HepG2 (cell line): ENCODE results near the gene JPH4. TPM values are rescaled to one million over a fixed set of nuclear protein-coding genes. Genes with fewer than 3 reads are reported as not detected.

ENCODE experiments used
- ATAC-seq: fragments of 200-7000 bp; cut with Tn5 transposase; 3 replicates; pipeline ENCODE4 v1.9.1; 2020; ENCODE audit warnings: mild to moderate bottlenecking, moderate library complexity
- BruUV-seq: library from RNA; stranded (reverse); fragments of 400-500 nt; replicated peaks from 2 replicates; lab custom pipeline; 2021; lab: Mats Ljungman, UMichigan
- CTCF ChIA-PET: fragments of 300-600 bp; formaldehyde crosslinking; extraction: SDS; loops from one replicate; lab custom pipeline; 2021; ENCODE audit warnings: low total read pairs, inconsistent platforms, low intra/inter-chr PET ratio; lab: Yijun Ruan, JAX
- POLR2A ChIA-PET: fragments of 350-600 bp; sonication (Branson Sonifier 250); formaldehyde crosslinking; loops from one replicate; lab custom pipeline; 2020; ENCODE audit warnings: antibody characterized with exemption, inconsistent platforms; lab: Yijun Ruan, JAX
- DNase-seq: peaks from one replicate; pipeline ENCODE4 v3.0.0-alpha.2; 2015; ENCODE audit warnings: low spot score
- FAIRE-seq: peaks from 3 replicates; lab custom pipeline; 2011; peaks lifted over from hg19 to GRCh38; lab: Jason Lieb, UNC
- H2AFZ ChIP-seq: one replicate; pipeline ENCODE4 v1.6.1; 2011; ENCODE audit warnings: low read length, inconsistent platforms
- H3K27ac ChIP-seq: fragments of 300-600 bp; 3 replicates; pipeline ENCODE4 v1.8.0; 2011; ENCODE audit warnings: mixed run types, mild to moderate bottlenecking, mixed read lengths, low read length, inconsistent platforms; ENCODE audit not compliant: insufficient read depth; ENCODE audit errors: extremely low read length
- H3K27me3 ChIP-seq, 2 experiments: fragments of 200-600 bp in 1 of 2; 2 replicates in 1 of 2; 3 replicates in 1 of 2; pipeline versions ENCODE4 v1.6.0 to v1.8.0; 2011; ENCODE audit warnings: low read length in 2 of 2, mild to moderate bottlenecking in 2 of 2, moderate library complexity in 2 of 2, inconsistent platforms in 1 of 2; ENCODE audit not compliant: insufficient read depth in 2 of 2, control insufficient read depth in 1 of 2
- H3K36me3 ChIP-seq, 2 experiments: fragments of 200-600 bp in 1 of 2; replicated peaks in 1 of 2; 2 replicates in 1 of 2; 3 replicates in 1 of 2; pipeline versions ENCODE4 v1.5.1 to v1.8.0; 2011; ENCODE audit warnings: low read length in 2 of 2, inconsistent platforms in 1 of 2; ENCODE audit not compliant: insufficient read depth in 2 of 2, control insufficient read depth in 1 of 2
- H3K4me1 ChIP-seq: 2 replicates; pipeline ENCODE4 v1.5.1; 2012; ENCODE audit warnings: low read length, inconsistent platforms; ENCODE audit not compliant: insufficient read depth
- H3K4me2 ChIP-seq: 2 replicates; pipeline ENCODE4 v1.6.0; 2011; ENCODE audit warnings: low read depth, low read length, inconsistent platforms
- H3K4me3 ChIP-seq, 3 experiments: fragments of 200-600 bp in 1 of 3; sonication (generic), shearing (Covaris generic) in 1 of 3; replicated peaks in 1 of 3; 2 replicates each; pipeline ENCODE4 v1.5.1; 2011 to 2016; ENCODE audit warnings: low read length in 3 of 3, inconsistent platforms in 2 of 3, low read depth in 2 of 3, mild to moderate bottlenecking in 2 of 3, control low read depth in 1 of 3, mixed read lengths in 1 of 3; ENCODE audit not compliant: insufficient read depth in 1 of 3
- H3K79me2 ChIP-seq: one replicate; pipeline ENCODE4 v1.6.1; 2011; ENCODE audit warnings: low read length, inconsistent platforms; ENCODE audit not compliant: insufficient read depth
- H3K9ac ChIP-seq: 2 replicates; pipeline ENCODE4 v1.6.0; 2011; ENCODE audit warnings: mild to moderate bottlenecking, low read depth, low read length, inconsistent platforms; ENCODE audit not compliant: insufficient read depth
- H3K9me3 ChIP-seq: 2 replicates; pipeline ENCODE4 v1.5.1; 2012; ENCODE audit warnings: mild to moderate bottlenecking, low read length
- H4K20me1 ChIP-seq: 2 replicates; pipeline ENCODE4 v1.6.0; 2011; ENCODE audit warnings: inconsistent platforms, mild to moderate bottlenecking, low read length, moderate library complexity; ENCODE audit not compliant: insufficient read depth
- HDAC2 ChIP-seq: sonication (generic); formaldehyde crosslinking; IDR thresholded peaks from 2 replicates; pipeline ENCODE4 v1.4.0; 2020; ENCODE audit warnings: missing genetic modification reagents
- JUND ChIP-seq: sonication (generic); formaldehyde crosslinking; IDR thresholded peaks from 2 replicates; pipeline ENCODE4 v1.8.0; 2022; ENCODE audit warnings: mild to moderate bottlenecking, missing genetic modification reagents
- KMT2A ChIP-seq: sonication (generic); formaldehyde crosslinking; IDR thresholded peaks from 2 replicates; pipeline ENCODE4 v1.4.0; 2020; ENCODE audit warnings: missing genetic modification reagents
- ZKSCAN5 ChIP-seq: sonication (generic); formaldehyde crosslinking; IDR thresholded peaks from 2 replicates; pipeline ENCODE4 v1.5.1; 2020; ENCODE audit warnings: mild to moderate bottlenecking, missing genetic modification reagents
- ZMYM4 ChIP-seq: sonication (generic); formaldehyde crosslinking; IDR thresholded peaks from 2 replicates; pipeline ENCODE4 v1.8.1; 2023; ENCODE audit warnings: mild to moderate bottlenecking, missing genetic modification reagents
- ZNF33B ChIP-seq: sonication (generic); formaldehyde crosslinking; IDR thresholded peaks from 2 replicates; pipeline ENCODE4 v1.5.1; 2020; ENCODE audit warnings: mild to moderate bottlenecking, missing genetic modification reagents
- ZNF510 ChIP-seq: sonication (generic); formaldehyde crosslinking; IDR thresholded peaks from 2 replicates; pipeline ENCODE4 v1.4.0; 2020; ENCODE audit warnings: low read depth, mild to moderate bottlenecking, missing genetic modification reagents
- ZNF878 ChIP-seq: sonication (generic); formaldehyde crosslinking; IDR thresholded peaks from 2 replicates; pipeline ENCODE4 v1.8.1; 2023; ENCODE audit warnings: mild to moderate bottlenecking, missing genetic modification reagents, moderate library complexity
- WGBS: methylation state at CpG from one replicate; pipeline ENCODE4 v1.1.6; 2017; ENCODE audit warnings: low lambda C conversion rate; 5-methylcytosine and 5-hydroxymethylcytosine counted together
- in situ Hi-C: cut with HindIII; loops from 2 replicates; pipeline ENCODE4 v1.10.0; 2017; ENCODE audit warnings: low pct_unique_long_range_greater_than_20kb; ENCODE audit not compliant: extremely low pct_ligation_motif_present
- intact Hi-C: fragments of 100-400 bp; cut with micrococcal nuclease; formaldehyde crosslinking; loops from one replicate; pipeline ENCODE4 v1.10.0; 2022; ENCODE audit not compliant: unreplicated experiment
- polyA plus RNA-seq, 8 experiments: library from polyadenylated mRNA; depleted of rRNA in 3 of 8; stranded (reverse) in 7 of 8; unstranded in 1 of 8; fragments of >200 nt; fragmentation: Illumina TruSeq in 4 of 8; extraction: Trizol in 4 of 8; gene quantifications; 2 replicates each; pipeline versions ENCODE4 v1.2.1 to v1.2.3, GENCODE V29; 2011 to 2016; ENCODE audit warnings: low read depth in 4 of 8, missing spikeins in 1 of 8, mixed read lengths in 1 of 8; ENCODE audit not compliant: insufficient read depth in 1 of 8
- total RNA-seq, 5 experiments: library from RNA; depleted of rRNA; stranded (reverse); fragments of >200 nt; fragmentation: Illumina TruSeq; extraction: Trizol; gene quantifications; 2 replicates each; pipeline ENCODE4 v1.2.3, GENCODE V29; 2016; ENCODE audit warnings: low read depth in 1 of 5
- TF ChIP-seq, protein P1 (sequence below): IDR thresholded peaks from 2 replicates; pipeline ENCODE4 v1.4.0; 2020; ENCODE audit warnings: mild to moderate bottlenecking, missing genetic modification reagents
- TF ChIP-seq, protein P2 (sequence below): sonication (generic); formaldehyde crosslinking; IDR thresholded peaks from 2 replicates; pipeline ENCODE4 v1.9.0; 2021; ENCODE audit warnings: missing genetic modification reagents, mild to moderate bottlenecking, borderline replicate concordance
- TF ChIP-seq, protein P3 (sequence below): sonication (generic); formaldehyde crosslinking; IDR thresholded peaks from 2 replicates; pipeline ENCODE4 v1.5.1; 2020; ENCODE audit warnings: missing genetic modification reagents, mild to moderate bottlenecking, borderline replicate concordance
- TF ChIP-seq, protein P4 (sequence below): IDR thresholded peaks from 2 replicates; pipeline ENCODE4 v1.6.1; 2016; ENCODE audit warnings: low read depth, borderline replicate concordance
- TF ChIP-seq, protein P5 (sequence below): sonication (generic); formaldehyde crosslinking; conservative IDR thresholded peaks from 2 replicates; pipeline ENCODE4 v1.8.0; 2022; ENCODE audit warnings: low read depth, missing genetic modification reagents

JPH4 gene
- total and polyA plus RNA-seq, 2 of the 13 experiments (the other 11 are each of a cell fraction or from before 2014, with no cell fraction given) = 0.08 to 0.22 TPM

DNA sequence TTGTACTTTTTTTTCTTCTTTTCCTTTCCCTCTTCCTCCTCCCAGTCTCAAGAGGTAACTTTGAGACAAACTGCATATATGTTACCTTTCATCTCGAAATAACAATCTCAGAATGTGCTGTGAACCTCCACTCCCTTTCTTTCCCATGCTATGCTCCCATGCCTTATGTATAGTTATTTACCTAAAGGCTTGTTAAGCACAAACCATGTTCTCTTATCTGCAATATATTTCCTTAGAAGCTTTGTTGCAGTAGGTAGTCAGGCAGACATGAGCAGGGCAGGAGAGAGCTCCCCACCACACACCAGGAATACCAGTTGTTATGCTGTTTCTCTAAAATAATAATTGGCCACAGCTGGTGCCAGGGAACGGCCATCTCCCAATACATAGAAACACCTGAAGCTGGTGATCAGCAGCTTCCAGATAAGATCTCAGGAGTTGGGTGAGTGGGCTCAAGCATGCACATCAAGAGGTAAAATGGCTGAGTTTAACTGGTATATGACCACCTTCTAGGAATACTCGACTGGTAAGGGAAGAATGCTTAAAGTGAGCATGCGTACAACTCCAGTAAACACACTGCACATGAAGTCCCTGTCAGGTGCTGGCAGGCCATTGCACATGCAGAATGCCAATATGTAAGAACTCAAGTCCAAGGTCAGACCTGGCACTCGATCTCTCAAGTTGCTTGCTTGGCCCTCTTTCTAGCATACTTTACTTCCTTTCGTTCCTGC, 42.8 kb upstream of the JPH4 start:
- Histone ChIP-seq H3K4me2 (no peak overlapping the region), H2AFZ (no peak overlapping the region), H3K4me1 (peaks cover 44% of the 10 kb centered on the region), H3K27me3 (no peaks in the 10 kb centered on the region), H3K9ac (no peak overlapping the region), H3K9me3 (peaks cover 32% of the 10 kb centered on the region), H3K36me3 (no peaks in the 10 kb centered on the region), H3K27ac (no peak overlapping the region), H4K20me1 (no peaks in the 10 kb centered on the region), H3K79me2 (no peaks in the 10 kb centered on the region), H3K4me3 (no peak overlapping the region)
- no peak for DNase-seq
- CTCF ChIA-PET = interaction anchor here (3.4 to 4.0 kb wide), 2 partner anchors 11 to 32 kb away, joined by 14 to 15 read pairs; no protein-coding TSS in a partner anchor
- peak; percentile 41 for ATAC-seq
- FAIRE-seq = no peak
- POLR2A ChIA-PET = interaction anchor here (0.6 to 5.4 kb wide), 11 partner anchors 10 to 33 kb away, joined by 3 to 70 read pairs (median 4); partner anchors contain the start of gene DHRS2
- no TSS peak for BruUV-seq
- in situ Hi-C loops (no loop called here), intact Hi-C loops (no loop called here)
- WGBS = 74% methylated on average over 6 of the region's 6 CpGs
- TF ChIP-seq, protein P1, sequence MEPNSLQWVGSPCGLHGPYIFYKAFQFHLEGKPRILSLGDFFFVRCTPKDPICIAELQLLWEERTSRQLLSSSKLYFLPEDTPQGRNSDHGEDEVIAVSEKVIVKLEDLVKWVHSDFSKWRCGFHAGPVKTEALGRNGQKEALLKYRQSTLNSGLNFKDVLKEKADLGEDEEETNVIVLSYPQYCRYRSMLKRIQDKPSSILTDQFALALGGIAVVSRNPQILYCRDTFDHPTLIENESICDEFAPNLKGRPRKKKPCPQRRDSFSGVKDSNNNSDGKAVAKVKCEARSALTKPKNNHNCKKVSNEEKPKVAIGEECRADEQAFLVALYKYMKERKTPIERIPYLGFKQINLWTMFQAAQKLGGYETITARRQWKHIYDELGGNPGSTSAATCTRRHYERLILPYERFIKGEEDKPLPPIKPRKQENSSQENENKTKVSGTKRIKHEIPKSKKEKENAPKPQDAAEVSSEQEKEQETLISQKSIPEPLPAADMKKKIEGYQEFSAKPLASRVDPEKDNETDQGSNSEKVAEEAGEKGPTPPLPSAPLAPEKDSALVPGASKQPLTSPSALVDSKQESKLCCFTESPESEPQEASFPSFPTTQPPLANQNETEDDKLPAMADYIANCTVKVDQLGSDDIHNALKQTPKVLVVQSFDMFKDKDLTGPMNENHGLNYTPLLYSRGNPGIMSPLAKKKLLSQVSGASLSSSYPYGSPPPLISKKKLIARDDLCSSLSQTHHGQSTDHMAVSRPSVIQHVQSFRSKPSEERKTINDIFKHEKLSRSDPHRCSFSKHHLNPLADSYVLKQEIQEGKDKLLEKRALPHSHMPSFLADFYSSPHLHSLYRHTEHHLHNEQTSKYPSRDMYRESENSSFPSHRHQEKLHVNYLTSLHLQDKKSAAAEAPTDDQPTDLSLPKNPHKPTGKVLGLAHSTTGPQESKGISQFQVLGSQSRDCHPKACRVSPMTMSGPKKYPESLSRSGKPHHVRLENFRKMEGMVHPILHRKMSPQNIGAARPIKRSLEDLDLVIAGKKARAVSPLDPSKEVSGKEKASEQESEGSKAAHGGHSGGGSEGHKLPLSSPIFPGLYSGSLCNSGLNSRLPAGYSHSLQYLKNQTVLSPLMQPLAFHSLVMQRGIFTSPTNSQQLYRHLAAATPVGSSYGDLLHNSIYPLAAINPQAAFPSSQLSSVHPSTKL (CRISPR knock-in tag) = peak; percentile 52; the same call in 1 of the 2 replicates
- TF ChIP-seq KMT2A (0 out of 2 replicates have a peak, but pooled peaks have one; percentile 25), ZMYM4 (CRISPR knock-in tag) (peak; percentile 40; the same call in 1 of the 2 replicates), ZKSCAN5 (CRISPR knock-in tag) (no peak), HDAC2 (CRISPR knock-in tag) (0 out of 2 replicates have a peak, but pooled peaks have one; percentile 32), ZNF510 (CRISPR knock-in tag) (no peak), ZNF33B (CRISPR knock-in tag) (0 out of 2 replicates have a peak, but pooled peaks have one; percentile 33), JUND (CRISPR knock-in tag) (peak; percentile 10; the same call in 1 of the 2 replicates), ZNF878 (CRISPR knock-in tag) (0 out of 2 replicates have a peak, but pooled peaks have one; percentile 22)
- TF ChIP-seq, protein P2, sequence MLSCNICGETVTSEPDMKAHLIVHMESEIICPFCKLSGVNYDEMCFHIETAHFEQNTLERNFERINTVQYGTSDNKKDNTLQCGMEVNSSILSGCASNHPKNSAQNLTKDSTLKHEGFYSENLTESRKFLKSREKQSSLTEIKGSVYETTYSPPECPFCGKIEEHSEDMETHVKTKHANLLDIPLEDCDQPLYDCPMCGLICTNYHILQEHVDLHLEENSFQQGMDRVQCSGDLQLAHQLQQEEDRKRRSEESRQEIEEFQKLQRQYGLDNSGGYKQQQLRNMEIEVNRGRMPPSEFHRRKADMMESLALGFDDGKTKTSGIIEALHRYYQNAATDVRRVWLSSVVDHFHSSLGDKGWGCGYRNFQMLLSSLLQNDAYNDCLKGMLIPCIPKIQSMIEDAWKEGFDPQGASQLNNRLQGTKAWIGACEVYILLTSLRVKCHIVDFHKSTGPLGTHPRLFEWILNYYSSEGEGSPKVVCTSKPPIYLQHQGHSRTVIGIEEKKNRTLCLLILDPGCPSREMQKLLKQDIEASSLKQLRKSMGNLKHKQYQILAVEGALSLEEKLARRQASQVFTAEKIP (CRISPR knock-in tag) = no peak
- TF ChIP-seq, protein P3, sequence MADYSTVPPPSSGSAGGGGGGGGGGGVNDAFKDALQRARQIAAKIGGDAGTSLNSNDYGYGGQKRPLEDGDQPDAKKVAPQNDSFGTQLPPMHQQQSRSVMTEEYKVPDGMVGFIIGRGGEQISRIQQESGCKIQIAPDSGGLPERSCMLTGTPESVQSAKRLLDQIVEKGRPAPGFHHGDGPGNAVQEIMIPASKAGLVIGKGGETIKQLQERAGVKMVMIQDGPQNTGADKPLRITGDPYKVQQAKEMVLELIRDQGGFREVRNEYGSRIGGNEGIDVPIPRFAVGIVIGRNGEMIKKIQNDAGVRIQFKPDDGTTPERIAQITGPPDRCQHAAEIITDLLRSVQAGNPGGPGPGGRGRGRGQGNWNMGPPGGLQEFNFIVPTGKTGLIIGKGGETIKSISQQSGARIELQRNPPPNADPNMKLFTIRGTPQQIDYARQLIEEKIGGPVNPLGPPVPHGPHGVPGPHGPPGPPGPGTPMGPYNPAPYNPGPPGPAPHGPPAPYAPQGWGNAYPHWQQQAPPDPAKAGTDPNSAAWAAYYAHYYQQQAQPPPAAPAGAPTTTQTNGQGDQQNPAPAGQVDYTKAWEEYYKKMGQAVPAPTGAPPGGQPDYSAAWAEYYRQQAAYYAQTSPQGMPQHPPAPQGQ (CRISPR knock-in tag) = 0 out of 2 replicates have a peak, but pooled peaks have one; percentile 36
- TF ChIP-seq, protein P4, sequence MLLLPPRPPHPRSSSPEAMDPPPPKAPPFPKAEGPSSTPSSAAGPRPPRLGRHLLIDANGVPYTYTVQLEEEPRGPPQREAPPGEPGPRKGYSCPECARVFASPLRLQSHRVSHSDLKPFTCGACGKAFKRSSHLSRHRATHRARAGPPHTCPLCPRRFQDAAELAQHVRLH = 0 out of 2 replicates have a peak, but pooled peaks have one; percentile 36
- TF ChIP-seq, protein P5, sequence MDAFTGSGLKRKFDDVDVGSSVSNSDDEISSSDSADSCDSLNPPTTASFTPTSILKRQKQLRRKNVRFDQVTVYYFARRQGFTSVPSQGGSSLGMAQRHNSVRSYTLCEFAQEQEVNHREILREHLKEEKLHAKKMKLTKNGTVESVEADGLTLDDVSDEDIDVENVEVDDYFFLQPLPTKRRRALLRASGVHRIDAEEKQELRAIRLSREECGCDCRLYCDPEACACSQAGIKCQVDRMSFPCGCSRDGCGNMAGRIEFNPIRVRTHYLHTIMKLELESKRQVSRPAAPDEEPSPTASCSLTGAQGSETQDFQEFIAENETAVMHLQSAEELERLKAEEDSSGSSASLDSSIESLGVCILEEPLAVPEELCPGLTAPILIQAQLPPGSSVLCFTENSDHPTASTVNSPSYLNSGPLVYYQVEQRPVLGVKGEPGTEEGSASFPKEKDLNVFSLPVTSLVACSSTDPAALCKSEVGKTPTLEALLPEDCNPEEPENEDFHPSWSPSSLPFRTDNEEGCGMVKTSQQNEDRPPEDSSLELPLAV (CRISPR knock-in tag) = no peak
